Activated T-cell treated with anti-CD3 and anti-CD28 coated beads, Interleukin-2, amount 50 U/mL, for 48 hours (primary cell): Measurements from ENCODE around the gene AOPEP.

Source experiments
- DNase-seq, 2 experiments: peaks; one replicate each; pipeline ENCODE4 v3.0.0-alpha.2; 2020

Gene AOPEP

DNA sequence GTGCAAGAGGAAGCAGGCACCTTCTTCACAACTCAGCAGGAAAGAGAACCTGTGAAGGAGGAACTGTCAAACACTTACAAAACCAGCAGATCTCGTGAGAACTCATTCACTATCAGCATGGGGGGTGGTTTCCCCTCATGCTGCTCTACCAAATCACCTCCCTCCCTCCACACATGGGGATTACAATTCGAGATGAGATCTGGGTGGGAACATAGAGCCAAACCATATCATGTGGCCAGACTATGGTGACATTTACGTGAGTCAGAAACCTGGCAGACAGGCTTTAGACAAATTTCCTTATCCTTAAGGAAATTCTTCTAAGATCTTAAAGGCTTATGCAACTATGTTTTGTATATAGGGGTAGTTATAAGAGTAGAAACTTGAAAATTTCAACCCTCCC, 8.7 kb upstream of the AOPEP start:
- DNase-seq: no peak

DNA sequence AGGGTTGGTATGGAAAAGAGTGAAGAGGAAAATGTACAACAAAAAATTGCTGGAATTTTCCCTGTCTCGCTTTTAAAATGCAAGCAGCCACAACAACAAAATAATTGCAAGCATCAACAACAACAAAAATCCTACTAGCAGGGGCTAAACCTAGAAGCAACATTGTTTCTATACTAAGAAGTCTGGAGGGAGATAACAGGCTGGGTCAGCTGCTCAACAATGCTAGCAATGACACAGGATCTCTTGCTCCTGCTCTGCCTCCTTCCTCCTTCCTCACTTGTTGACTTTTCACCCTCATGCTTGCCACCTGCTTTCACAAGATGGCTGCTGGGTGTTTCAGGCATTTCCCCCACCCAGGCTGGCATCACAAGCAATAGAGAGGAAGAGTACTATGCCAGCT, 7.6 kb upstream of the AOPEP start:
- DNase-seq: no peak

DNA sequence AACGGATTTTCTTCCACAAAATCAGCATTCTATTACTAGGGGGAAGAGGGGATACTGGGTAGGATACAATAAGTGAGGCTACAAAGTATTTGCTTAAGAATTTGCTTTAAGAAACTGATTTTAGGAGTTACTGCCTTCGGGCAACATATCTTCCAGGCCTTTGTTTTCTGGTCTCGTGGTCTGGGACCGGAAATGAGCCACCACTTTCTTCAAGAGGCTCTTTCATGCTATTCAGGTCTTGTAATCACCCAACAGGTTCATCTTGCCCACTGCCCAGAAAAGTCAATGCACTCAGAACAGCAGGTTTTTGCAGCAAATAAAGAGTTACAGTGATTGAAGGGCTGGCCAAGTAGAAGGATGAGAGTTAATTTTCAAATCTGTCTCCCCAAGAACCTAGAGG, 6.6 kb upstream of the AOPEP start:
- no peak for DNase-seq

DNA sequence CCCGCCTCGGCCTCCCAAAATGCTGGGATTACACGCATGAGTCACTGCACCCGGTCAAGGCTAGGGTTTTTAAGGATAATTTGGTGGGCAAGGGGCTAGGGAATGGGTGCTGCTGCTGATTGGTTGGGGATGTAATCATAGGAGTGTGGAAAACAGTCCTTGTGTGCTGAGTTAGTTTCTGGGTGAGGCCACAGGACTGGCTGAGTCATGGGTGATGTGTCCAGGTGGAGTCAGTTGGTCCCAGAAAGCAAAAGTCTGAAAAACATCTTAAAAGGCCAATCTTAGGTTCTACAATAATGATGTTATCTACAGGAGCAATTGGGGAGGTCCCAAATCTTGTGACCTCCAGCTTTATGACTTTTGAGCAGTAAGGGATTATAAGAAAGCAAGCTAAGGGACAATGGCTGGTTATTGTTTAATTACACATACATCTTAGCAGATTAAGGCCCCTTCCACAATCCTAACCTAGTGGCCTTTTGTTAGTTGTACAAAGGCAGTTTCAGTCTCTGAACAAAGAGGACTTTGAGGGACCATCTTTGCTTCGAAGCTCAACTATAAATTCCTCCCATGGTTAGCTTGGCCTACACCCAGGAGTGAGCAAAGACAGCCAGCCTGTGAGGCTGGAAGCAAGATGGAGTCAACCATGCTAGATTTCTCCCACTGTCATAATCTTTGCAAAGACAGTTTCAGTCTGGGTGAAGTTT, 5.5 kb upstream of the AOPEP start:
- no peak for DNase-seq

DNA sequence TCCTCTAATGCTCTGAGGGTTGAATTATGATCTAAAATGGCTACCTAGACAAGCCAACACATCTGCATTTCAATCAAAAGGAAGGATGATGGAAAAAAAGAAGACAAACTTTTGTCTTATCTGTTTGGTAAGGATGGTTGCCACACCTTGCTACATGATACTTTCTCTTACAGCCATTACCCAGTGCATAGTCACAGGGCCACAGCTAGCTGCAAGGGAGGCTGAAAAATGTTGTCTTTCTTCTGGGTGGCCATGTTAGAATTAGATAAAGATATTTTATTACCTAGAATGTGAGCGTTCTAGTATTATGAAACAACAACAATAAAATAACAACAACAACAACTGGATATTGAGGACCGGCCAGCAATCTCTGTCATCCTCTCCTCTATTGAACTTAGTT, 4.7 kb upstream of the AOPEP start:
- DNase-seq: no peak

DNA sequence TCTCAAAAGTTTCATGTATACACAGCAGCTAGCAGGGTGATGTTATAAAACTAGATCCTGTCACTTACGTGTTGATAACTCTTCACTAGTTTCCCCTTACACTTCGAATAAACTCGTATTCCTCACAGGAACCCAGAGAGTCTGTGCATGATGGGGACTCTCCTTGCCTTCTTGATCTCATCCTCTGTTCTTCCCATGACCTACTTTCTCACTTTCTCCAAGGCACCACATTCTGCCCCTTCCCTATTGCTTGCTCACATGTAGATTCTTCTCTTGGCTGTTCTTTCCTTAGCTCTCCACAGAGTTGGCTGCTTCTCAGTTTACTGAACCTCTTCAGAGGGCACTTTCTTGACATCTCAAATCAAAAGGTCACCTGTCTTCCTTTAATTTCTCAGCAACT, 1.2 kb upstream of the AOPEP start:
- no peak for DNase-seq

DNA sequence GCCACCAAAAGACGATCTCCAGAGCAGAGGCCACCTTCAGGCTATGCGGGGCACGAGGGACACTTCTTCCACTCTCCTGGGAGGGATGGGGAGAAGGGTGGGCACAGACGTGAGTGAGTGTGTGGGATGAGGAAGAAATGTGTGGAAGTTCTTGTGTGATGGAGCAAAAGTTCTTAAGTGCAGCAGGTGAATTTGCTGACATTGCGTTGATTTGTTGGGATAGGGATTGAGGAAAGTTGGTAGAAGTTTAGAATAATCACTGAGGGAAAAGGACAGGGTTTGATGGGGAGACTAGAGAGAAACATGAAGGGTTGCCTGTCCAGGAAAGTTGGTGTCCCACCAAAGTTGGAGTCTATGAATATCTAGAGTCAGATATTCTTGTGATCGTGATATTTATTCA, 2.2 kb downstream of the AOPEP start:
- DNase-seq: no peak

DNA sequence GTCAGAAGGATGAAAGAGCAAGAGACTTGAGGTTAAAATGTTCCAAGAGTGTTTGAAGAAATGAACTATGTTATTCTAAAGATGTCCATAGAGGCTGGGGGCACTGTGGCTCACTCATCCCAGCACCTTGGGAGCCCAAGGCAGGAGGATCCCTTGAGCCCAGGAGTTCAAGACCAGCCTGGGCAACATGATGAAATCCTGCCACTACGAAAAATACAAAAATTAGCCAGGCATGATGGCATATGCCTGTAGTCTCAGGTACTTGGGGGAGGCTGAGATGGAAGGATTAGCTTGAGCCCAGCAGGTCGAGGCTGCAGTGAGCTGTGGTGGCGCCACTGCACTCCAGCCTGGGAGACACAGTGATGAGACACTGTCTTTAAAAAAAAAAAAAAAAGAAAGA, 2.7 kb downstream of the AOPEP start:
- no peak for DNase-seq

DNA sequence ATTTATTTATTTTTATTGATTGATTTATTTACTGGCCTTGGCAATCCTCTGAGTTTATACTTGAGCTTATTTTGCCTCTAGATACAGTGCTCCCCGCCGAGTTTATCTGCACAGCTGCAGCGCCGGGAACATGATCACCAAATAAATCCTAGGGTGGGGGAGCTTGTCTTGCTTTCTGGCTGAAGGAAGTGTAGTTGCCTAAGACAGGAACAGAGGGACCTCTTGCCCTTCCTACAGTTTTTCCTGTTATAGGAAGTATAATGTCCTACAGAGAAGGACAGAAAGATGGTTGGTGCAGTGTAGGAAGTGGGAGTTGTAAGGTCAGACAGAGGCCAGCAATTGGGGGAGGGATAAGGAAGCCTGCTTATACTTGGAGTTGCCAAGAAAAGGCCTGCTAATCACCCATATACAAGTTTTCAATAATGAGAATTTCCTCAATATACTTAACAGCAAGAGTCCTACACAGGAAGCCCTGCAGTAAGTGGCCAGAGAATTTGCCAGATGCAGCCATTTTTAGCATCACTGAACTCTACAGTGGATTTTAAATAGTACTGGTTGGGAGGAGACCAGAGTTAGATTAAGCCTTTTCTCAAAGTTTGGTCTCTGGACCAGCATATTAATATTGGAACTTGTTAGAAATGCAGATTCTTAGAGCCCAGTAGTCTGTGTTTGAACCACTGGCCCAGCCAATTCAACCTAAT, 7.7 kb downstream of the AOPEP start:
- DNase-seq: no peak

DNA sequence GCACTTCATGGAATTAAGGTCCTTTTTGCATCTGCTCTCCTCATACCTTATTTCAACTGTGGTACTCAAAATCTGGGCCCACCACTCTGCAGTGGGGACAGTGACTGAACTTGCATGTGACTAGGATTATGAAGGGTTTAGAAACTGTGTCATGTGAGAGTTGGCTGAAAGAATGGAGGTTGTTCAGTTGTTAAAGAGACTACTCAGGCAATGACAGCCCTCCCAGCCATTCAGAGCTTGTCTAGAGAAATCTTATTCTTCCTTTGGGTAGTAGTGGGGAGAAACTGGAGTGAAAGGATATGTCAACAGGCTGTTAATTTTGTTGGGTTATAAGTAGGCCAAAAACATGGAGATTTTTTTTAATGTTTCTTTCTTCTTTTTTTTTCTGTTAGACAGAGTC, 10.3 kb downstream of the AOPEP start:
- DNase-seq: no peak

DNA sequence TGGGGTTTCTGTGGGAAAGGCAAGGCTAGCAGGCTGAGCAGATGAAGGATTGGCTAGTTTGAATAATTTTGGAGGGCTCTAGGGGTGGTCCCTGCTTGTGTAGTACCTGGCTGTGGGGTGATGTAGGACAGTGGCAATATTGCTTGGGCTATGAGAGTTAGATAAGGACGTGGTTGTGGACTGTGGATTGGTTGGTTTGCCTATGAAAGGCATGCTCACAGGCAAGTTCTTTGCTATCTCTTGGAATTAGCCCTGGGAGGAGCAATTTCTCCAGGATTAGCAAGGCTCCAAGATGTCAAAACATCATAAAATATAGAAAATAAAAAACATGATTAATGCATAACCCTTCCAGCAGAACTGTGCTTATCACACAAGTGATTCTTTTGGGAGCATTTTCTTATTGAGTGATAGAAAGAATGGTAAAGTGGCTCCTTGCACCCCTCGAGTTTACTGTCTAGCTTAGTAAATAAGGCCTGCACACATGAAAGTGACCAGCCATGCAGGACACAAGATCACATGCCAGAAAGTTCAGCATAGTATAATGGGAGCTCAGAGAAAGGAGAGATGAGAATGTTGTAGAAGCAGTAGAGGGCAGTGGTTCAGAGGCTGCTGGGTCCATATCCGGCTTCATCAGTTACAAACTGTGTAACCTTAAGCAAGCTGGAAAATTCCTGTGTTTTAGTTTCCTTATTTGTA, 13.8 kb downstream of the AOPEP start:
- no peak for DNase-seq

DNA sequence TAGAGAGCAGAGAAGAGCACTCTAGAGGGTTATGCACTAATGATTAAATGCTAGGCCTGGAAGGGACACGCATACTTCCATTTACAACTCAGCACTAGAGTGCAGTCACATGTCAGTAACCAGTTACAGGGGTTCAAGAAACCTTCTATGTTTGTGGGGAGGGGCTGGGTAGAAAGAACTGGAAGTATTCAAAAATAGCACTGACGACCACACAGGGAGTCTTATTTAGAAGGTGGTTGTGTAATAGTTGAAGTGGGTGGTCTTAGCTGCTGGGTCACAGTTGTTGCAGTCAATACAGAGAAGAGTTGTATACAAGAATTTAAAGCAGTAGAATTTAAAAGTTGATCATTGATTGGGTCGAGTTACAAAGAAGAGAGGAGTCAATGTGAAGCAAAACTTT, 15.4 kb downstream of the AOPEP start:
- DNase-seq: no peak

DNA sequence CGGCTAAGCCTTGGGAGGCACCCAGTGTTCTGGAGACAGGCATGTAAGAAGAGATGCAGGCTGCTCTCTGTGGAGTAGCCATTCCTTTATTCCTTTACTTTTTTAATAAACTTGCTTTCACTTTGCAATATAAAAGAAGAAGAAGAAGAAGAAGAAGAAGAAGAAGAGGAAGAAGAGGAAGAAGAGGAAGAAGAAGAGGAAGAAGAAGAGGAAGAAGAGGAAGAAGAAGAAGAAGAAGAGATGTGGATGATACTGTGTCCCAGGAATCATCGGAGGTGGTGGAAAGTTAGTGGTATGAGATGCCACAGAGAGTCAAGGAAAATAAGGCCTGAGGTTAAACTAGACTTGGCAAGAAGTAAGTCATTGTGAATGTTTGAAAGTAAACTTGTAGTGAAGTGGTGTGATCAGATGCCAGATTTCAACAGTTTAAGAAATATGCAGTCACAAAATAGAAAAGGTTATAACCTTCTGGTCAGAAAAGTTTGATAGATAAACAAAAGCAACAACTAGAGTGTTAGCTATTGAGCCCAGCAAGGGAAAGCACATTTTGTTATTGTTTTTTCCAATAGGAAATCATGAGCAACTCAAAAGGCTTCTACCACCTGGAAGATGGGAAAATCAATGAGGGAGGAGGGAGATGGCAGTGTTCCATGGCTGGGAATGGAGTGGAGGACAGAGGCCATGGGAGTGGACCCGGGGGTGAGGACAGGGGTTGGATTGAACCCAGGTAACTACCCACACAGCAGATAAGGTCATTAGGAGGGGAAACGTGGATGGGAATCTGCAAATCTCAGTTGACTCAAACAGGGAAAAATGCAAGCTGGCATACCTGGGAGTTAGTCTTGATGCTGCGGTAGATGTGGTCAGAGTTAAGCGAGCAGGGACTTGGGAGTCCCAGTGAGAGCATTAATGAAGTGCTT, 16.8 kb downstream of the AOPEP start:
- no peak for DNase-seq

DNA sequence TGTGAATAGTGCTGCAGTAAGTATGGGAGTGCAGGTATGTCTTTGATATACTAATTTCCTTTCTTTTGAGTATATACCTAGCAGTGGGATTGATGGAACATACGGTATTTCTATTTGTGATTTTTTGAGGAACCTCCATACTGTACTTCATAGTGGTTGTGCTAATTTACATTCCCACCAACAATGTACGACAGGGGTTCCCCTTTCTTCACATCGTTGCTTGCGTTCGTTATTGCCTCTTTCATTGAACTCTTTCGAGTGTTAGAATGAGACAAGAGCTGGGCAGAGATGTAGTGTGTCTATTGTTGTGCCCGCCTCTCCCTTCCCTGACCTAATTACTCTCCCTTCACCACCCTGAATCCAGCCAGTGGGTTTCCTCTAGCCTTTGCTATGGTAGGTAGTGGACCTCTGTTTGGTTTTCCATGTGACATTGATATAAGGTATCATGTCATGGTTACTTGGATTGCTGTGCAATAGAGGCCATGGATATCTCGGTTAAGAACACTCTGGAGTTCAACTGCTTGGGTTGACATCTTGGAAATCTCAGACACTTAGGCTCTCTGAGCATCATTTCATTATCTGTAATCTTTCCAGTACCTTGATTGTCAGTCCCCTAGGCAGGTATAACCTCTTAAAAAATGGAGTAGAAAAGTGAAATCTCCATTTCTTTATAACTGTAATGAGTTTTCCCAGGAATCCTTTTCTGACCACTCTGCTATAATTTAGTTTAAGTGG, 19.5 kb downstream of the AOPEP start:
- no peak for DNase-seq

DNA sequence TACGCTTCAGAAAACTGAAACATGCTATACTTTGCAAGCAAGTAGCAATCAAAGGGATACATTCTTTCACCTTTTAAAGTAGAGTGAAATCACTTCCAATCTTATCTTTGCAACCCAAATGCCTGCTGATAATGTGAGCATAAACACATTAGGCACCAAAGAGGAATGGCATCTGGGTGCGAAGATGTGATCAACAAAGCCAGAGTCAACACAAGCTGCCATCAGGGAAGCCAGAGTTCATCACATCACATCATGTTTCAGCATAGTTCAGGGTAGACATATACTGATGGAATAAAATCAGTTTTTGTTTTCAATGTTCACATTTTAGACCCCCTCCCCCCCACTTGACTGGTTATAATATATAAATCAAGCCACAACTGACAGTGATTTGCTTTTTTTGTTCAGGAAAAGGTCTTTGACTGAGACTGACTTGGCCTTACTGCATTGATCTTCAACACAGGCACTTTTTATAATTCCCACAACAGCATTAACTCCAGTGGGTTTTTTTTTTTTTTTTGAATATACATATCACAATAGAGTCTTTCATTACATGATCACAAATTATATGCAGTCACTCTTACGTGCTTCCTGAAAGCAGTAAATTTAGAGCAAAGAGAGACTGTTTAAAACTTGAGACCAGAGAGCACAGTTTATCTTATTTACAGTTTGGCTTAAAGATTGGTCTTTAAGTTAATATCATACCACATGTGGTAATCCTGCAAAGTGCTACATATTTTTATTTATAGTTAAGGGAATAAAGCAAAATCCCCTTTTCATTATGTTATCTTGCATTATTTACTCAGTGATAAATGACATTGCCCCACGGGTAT, 20.3 kb downstream of the AOPEP start:
- no peak for DNase-seq

DNA sequence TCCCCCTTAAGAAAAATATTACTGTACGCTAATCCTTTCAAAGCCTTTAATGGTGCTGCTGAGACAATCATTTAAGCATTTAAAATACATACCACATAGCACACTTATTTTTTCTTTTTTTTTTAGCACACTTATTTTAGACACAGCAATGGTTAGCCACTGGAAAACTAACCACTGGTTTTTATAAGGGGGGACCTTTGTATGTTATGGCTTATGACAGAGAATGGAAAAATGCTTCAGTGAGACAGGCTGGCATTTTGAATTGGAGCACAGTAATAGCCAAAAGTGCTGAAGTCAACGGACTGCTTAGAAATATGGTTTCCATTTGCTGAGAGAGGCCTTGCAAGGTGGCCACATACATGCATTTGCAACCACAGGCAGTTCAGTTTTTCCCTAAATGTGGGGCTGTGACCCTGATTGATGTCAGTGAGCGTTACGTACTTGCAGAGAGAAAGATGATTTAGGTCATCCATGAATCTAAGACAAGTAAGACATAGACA, 28.5 kb downstream of the AOPEP start:
- DNase-seq: no peak

DNA sequence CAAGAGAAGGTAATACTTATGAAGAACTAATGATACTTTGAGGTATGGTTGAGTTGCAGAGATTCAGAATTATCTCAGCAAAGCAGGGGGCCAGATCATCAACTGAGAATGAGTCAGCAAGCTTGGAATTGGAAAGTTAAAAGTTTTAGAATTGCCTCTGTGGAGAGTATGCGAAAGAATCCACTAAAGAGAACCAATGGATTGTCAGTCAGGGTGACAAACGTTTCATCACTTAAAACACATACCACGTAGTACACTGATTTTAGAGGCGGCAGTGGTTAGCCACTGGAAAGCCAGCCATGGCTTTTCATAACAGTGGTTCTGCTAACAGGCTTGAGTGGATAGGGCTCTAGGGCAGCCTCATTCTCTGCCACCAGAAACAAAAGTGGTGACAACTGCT, 30.7 kb downstream of the AOPEP start:
- no peak for DNase-seq

DNA sequence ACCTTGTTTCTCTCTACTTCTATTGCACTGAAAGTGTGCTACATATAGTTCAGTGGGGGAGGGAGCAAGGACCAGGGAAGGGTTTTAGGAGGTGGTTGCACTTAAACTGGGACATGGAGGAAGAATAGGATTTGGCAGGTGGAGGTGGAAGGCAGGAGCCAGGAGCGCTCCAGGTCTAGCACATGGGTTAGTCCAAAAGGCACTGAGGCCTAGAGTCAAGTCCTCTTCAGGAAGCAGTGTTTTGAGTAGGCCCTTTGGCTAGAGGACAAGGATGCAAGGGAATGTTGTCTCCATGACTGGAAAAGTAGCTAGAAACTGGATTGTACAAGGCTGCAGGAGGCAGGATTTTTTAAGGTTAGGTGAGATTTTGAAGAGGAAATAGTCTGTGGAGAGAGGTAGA, 31.5 kb downstream of the AOPEP start:
- DNase-seq: no peak

DNA sequence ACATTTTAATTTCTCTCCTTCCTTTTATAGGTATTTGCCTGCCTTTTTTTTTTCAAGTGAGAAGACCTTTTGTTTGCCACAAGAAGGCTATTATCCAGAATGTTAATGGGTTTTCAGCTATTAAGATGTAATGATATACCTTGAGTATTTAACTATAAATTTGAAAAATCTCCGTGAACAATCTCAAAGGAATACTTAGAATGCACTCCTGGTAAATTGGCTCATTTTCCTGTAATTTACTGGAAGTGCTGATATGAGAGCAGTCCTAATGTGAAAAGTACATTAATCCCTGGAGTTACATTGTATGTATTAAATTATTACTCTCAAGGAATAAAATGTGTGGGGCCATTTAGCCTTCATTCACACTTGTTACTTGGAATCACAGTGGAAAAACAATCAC, 32.4 kb downstream of the AOPEP start:
- no peak for DNase-seq

DNA sequence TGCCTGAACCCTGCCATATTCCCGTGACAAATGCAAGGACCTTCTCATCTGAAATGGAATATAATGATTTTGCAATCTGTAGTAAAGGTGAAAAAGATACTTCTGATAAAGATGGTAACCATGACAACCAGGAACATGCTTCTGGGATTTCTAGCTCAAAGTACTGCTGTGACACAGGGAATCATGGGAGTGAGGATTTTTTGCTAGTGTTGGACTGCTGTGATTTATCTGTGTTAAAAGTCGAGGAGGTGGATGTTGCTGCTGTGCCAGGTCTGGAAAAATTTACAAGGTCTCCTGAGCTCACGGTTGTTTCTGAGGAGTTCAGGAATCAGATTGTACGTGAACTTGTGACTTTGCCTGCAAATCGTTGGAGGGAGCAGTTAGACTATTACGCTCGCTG, 33.5 kb downstream of the AOPEP start:
- DNase-seq: no peak

DNA sequence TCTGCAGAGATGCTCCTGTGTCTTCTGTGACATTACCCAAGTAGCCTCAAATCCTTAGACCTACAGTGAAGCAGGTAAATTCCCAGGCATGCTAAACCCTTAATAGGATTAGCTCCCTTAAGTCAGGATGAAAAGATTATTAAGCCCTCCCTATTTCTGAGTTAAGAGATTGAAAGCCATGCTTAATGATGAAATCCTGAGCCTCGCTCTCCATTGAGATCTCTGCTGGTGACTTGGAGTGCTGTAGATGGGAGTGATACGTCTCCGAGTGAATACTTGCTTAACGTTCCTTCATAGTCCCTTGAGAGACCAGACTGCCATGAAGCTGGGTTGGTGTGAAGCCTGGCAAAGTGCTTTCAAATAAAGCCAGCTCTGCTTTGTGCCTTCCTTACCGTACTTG, 34.2 kb downstream of the AOPEP start:
- no peak for DNase-seq
